Measurements from ENCODE around the gene ATP13A4. TPM values are rescaled to one million over a fixed set of nuclear protein-coding genes. Genes with fewer than 3 reads are reported as not detected.

The ATP13A4 gene
- total RNA-seq, 1 donor from 2014 or later = 13.0 TPM

GRCh38 chr3:193573403-193574191 lies 18.9 kb upstream of the ATP13A4 start:
- no peaks in the 10 kb centered on the region for H3K27me3 ChIP-seq
- DNase-seq (ENCODE audit: extremely low spot score in 2 of 2) = no peak
- no peak overlapping the region for H3K27ac ChIP-seq
- H3K4me1 ChIP-seq = no peaks in the 10 kb centered on the region
- no peaks in the 10 kb centered on the region for H3K9me3 ChIP-seq
- intact Hi-C loops (cut with DNase I) = loop anchor here (10.0 kb wide), 1 partner anchor 759 kb away; no protein-coding TSS in a partner anchor
- no peak overlapping the region for H3K4me3 ChIP-seq
- TF ChIP-seq POLR2AphosphoS5 (IDR thresholded peaks at IDR 0.05; ENCODE audit: insufficient read depth in 1 of 2, low read depth in 1 of 2) = no peak
- no peaks in the 10 kb centered on the region for H3K36me3 ChIP-seq

GRCh38 chr3:193572426-193572908 lies 17.8 kb upstream of the ATP13A4 start:
- no peaks in the 10 kb centered on the region for H3K27me3 ChIP-seq
- no peak overlapping the region for H3K4me3 ChIP-seq
- intact Hi-C loops (cut with DNase I) = loop anchor here (10.0 kb wide), 1 partner anchor 758 kb away; no protein-coding TSS in a partner anchor
- no peaks in the 10 kb centered on the region for H3K9me3 ChIP-seq
- DNase-seq (ENCODE audit: extremely low spot score in 2 of 2) = no peak
- no peaks in the 10 kb centered on the region for H3K4me1 ChIP-seq
- no peak overlapping the region for H3K27ac ChIP-seq
- TF ChIP-seq CTCF (IDR thresholded peaks at IDR 0.05) (peak; percentile 36 to 65 (median 62)), POLR2A (IDR thresholded peaks at IDR 0.05) (no peak), POLR2AphosphoS5 (IDR thresholded peaks at IDR 0.05; ENCODE audit: insufficient read depth in 1 of 2, low read depth in 1 of 2) (peak in 1 of 2 donors; percentile 13)
- H3K36me3 ChIP-seq = no peaks in the 10 kb centered on the region

- Histone ChIP-seq H3K27me3 (no peaks in the 10 kb centered on the region), H3K36me3 (no peaks in the 10 kb centered on the region), H3K9me3 (no peaks in the 10 kb centered on the region), H3K4me3 (no peak overlapping the region), H3K4me1 (no peaks in the 10 kb centered on the region), H3K27ac (no peak overlapping the region)
- TF ChIP-seq CTCF (IDR thresholded peaks at IDR 0.05) (no peak), POLR2A (IDR thresholded peaks at IDR 0.05) (no peak), POLR2AphosphoS5 (IDR thresholded peaks at IDR 0.05; ENCODE audit: insufficient read depth in 1 of 2, low read depth in 1 of 2) (no peak)
- intact Hi-C loops (cut with DNase I) = no loop called here
- DNase-seq (ENCODE audit: extremely low spot score in 2 of 2) = no peak
Measured at GRCh38 chr3:193569119-193569518, 14.4 kb upstream of the ATP13A4 start.

- H3K27ac ChIP-seq = no peak overlapping the region
- DNase-seq (ENCODE audit: extremely low spot score in 2 of 2) = no peak
- no peaks in the 10 kb centered on the region for H3K9me3 ChIP-seq
- H3K4me1 ChIP-seq = no peaks in the 10 kb centered on the region
- no peak overlapping the region for H3K4me3 ChIP-seq
- no peaks in the 10 kb centered on the region for H3K36me3 ChIP-seq
- intact Hi-C loops (cut with DNase I) = no loop called here
- TF ChIP-seq POLR2AphosphoS5 (IDR thresholded peaks at IDR 0.05; ENCODE audit: insufficient read depth in 1 of 2, low read depth in 1 of 2) (no peak), POLR2A (IDR thresholded peaks at IDR 0.05) (no peak), CTCF (IDR thresholded peaks at IDR 0.05) (no peak)
- H3K27me3 ChIP-seq = no peaks in the 10 kb centered on the region
Measured at GRCh38 chr3:193564012-193564411, 9.3 kb upstream of the ATP13A4 start.

GRCh38 chr3:193563426-193563825 lies 8.7 kb upstream of the ATP13A4 start:
- no peak overlapping the region for H3K4me3 ChIP-seq
- H3K27ac ChIP-seq = no peak overlapping the region
- H3K27me3 ChIP-seq = no peaks in the 10 kb centered on the region
- no peaks in the 10 kb centered on the region for H3K9me3 ChIP-seq
- TF ChIP-seq POLR2A (IDR thresholded peaks at IDR 0.05) (no peak), CTCF (IDR thresholded peaks at IDR 0.05) (no peak), POLR2AphosphoS5 (IDR thresholded peaks at IDR 0.05; ENCODE audit: insufficient read depth in 1 of 2, low read depth in 1 of 2) (no peak)
- DNase-seq (ENCODE audit: extremely low spot score in 2 of 2) = no peak
- intact Hi-C loops (cut with DNase I) = no loop called here
- no peaks in the 10 kb centered on the region for H3K4me1 ChIP-seq
- H3K36me3 ChIP-seq = no peaks in the 10 kb centered on the region

Data from vagina (tissue), 2 donors.